Fibroblast of lung (primary cell): ENCODE data around the gene ACBD7.

Experiments used
- EZH2 ChIP-seq: IDR thresholded peaks from 2 replicates; pipeline ENCODE4 v1.5.1; 2012; ENCODE audit warnings: low read length, control low read depth, mild to moderate bottlenecking; ENCODE audit errors: missing control alignments
- TF ChIP-seq, protein P1 (sequence below), 2 donors: IDR thresholded peaks in 1 of 2; conservative IDR thresholded peaks in 1 of 2; 1 replicate in 1 of 2; 2 replicates in 1 of 2; pipeline ENCODE4 v1.5.1; 2011 to 2012; ENCODE audit warnings: low read length in 2 of 2, control low read depth in 1 of 2, inconsistent platforms in 1 of 2, low read depth in 1 of 2, mild to moderate bottlenecking in 1 of 2

DNA sequence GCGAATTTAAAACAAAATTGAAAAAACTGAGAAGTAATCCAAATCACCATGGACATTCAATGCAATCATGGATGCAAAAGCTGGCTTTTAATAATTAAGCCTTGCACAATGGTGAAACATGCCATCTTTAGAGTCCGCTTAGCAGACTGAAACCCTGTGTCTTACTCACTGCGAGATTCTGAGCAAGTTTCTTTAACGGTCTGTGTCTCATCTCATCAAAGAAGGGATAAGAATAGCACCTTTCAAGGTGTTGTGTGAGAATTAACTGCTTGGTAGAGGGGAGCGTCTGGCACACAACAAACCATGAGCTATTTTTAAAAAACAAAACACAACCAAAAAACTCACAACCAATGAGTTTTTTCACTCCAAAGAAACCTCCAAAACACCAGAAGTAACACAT is 21.4 kb downstream of the ACBD7 start:
- TF ChIP-seq, protein P1, sequence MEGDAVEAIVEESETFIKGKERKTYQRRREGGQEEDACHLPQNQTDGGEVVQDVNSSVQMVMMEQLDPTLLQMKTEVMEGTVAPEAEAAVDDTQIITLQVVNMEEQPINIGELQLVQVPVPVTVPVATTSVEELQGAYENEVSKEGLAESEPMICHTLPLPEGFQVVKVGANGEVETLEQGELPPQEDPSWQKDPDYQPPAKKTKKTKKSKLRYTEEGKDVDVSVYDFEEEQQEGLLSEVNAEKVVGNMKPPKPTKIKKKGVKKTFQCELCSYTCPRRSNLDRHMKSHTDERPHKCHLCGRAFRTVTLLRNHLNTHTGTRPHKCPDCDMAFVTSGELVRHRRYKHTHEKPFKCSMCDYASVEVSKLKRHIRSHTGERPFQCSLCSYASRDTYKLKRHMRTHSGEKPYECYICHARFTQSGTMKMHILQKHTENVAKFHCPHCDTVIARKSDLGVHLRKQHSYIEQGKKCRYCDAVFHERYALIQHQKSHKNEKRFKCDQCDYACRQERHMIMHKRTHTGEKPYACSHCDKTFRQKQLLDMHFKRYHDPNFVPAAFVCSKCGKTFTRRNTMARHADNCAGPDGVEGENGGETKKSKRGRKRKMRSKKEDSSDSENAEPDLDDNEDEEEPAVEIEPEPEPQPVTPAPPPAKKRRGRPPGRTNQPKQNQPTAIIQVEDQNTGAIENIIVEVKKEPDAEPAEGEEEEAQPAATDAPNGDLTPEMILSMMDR (conservative IDR thresholded peaks at IDR 0.05 in 1 of 2, IDR thresholded peaks at IDR 0.05 in 1 of 2; ENCODE audit: low read depth in 1 of 2, low read length in 2 of 2) = no peak
- no peak for TF ChIP-seq EZH2
